NCI-H345 (cell line): ENCODE data around the gene FOXD4L1.
"Not testable (repeated sequence)": the region's sequence is repeated elsewhere in the genome, so short reads cannot be mapped to it uniquely, and the experiment has no call there.

Source experiments
- DNase-seq: peaks from one replicate; lab custom pipeline; 2025; lab: John Stamatoyannopoulos, UW

Gene FOXD4L1

GRCh38 chr2:113524986-113525385 lies 26.5 kb downstream of the FOXD4L1 start:
- DNase-seq: not testable (repeated sequence)

DNA sequence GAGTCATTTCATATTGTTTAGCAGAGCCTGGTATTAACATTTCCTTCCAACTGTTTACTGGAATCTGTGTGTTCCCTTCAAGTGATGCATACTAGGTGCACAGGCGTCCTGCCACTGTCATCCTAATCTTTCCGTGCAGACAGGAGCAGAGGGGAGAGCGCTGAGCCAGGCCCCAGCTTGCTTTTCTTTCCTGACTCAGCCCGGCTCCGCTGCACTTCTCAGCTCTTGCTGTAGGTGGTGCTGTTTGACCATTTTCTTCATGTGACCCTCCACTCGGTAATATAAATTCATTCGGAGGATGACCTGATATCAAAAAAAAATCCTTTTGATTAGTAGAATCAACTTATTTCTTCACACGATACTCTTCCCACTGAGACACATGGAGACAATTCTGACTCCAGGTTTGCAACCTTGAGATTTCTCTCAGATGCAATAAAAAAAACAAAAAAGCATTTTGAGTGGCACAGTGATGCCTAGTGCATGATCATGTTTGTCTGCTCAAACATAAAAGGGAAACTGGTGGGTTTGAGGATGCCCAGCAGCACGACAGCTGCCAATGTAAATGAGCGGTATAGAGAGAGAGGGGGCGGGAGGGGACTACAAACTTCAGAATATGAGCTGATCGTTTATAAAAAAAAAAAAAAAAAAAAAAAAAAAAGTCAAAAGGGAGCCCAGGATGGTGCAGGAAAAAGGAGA lies 29.0 kb downstream of the FOXD4L1 start:
- DNase-seq: not testable (repeated sequence)

- DNase-seq: not testable (repeated sequence)
Observed at GRCh38 chr2:113528126-113528525, 29.7 kb downstream of the FOXD4L1 start.

DNA sequence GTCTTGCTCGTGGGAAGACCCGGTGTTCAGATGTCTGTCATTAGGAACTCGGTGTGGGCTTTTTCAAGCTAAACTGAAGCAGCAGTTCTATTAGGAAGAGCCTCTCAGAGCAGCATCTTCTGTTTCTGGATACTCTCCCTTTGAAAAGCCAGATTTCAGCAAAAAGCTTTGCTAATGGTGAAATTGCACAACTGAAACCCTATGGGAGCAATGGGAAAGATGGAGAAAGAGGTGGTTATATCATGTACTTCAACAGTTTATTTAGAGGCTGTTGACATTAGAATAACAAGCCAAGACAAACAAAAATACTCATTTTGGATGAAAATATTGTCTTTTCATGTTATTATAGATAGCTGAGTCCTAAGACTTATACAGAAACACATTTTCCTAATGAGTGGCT lies 30.4 kb downstream of the FOXD4L1 start:
- not testable (repeated sequence) for DNase-seq

DNA sequence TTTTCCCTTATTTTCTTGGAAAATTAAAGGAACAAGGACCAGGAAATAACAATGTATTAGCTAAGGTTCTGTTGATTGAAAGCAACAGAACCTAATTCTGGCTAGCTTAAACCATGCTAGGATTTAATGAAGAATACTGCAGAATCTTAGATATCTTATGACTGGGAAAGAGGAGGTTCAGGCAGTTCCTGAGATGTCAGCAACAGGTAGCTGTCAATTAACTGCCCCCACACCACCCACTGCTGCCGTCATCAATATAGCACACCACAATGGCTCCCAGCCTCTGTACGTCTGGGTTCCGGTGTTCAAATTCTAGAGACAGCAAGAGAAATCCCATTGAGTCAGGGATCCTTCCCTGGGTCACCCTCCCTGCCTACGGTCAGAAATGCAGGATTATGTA lies 34.5 kb downstream of the FOXD4L1 start:
- DNase-seq: not testable (repeated sequence)

DNA sequence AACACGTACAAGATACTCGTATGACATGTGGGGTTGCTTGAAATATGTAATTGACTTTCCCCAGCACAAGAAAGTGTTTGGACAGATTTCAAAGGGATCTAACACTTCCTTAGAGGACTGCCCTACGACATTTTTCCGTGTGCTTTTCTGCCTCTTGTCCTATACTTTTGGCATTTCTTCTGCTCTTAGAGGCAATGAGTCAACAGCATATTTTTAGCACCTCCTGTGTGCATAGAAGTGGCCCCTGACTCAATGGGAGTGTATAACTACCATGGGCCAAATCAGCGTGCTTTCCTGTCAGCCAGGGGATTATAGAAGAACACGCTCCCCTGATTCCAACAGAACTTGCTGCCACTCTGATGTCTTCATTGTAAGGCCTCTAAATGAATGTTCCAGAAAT lies 38.1 kb downstream of the FOXD4L1 start:
- not testable (repeated sequence) for DNase-seq

- not testable (repeated sequence) for DNase-seq
Observed at GRCh38 chr2:113540834-113541203, 42.4 kb downstream of the FOXD4L1 start.

DNA sequence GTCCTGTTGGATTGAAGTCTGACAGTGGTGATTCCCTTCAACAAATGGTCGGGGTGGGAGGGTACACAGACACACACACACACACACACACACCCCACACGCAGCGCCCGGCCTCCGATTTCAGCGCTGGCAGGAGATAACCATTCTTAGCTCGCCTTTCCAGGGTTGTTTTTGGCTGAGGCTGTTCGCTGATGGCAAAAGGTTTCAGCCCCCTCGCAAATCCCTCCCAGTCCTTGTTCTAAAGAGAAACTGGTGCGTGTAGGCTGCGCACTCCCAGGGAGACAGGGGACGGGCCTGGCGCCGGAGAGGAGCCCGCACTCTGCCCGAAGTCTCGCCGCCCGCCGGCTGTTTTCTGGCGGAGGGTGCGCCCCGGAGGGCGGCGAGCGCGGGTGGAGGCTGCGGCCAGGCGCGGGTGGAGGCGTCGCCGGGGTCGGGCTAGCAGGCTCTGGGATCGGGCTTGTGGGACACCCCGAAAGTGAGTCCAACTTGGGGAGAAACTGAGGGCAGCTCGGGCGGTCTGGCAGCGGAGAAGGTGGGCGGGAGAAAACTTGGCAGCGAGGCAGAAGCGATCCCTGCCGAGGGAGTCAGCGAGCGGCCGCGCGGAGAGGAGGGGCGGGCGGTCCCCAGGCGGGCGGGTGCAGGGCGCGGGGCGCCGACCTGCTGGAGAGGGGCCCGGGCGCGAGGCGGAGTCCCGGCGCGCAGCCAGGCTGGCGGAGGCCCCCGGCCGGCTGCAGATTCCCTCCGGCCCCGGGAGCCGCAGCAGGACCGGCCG lies 42.9 kb downstream of the FOXD4L1 start:
- not testable (repeated sequence) for DNase-seq

DNA sequence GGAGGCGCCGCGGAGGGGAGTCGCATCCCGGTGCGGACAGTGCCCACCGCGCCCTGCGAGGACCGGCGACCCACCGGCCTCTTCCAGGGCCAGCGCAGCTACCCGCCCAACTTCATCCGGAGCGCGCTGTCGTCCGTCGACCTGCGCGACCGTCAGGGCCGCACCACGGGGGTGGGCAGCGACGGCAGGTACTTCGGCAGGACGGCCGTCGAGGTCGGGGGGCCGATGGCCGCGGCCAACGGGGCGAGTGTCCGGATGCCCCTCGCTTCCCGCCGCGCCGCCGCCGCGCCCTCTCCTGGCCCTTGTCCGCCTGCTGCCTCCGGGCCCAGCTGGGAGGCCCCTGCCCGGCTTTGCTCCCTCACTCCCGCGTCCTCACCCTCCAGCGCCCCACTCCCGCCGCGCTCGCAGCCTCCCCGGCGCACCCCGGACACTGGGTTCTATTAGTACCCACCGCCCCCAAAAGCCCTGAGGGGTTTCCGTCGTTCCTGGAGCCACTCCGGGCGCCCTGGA lies 43.6 kb downstream of the FOXD4L1 start:
- not testable (repeated sequence) for DNase-seq

GRCh38 chr2:113542529-113542928 lies 44.1 kb downstream of the FOXD4L1 start:
- DNase-seq: not testable (repeated sequence)
